ENCODE data around the gene ADAMTSL2.

- TF ChIP-seq POLR2A (IDR thresholded peaks at IDR 0.05; ENCODE audit: low read depth, low read length), result no peak
- no peak for TF ChIP-seq TAF1 (IDR thresholded peaks at IDR 0.05; ENCODE audit: low read depth, low read length)
- TF ChIP-seq POLR2AphosphoS5 (IDR thresholded peaks at IDR 0.05; ENCODE audit: low read depth, low read length), result no peak
These were observed 85.3 kb downstream of the ADAMTSL2 start for GRCh38 chr9:133619791-133620190.
